ENCODE results near the gene ARID1B. TPM values are rescaled to one million over a fixed set of nuclear protein-coding genes. Genes with fewer than 3 reads are reported as not detected.

Gene ARID1B
- total RNA-seq, 2 donors from 2014 or later: 74.0 to 110 TPM

DNA sequence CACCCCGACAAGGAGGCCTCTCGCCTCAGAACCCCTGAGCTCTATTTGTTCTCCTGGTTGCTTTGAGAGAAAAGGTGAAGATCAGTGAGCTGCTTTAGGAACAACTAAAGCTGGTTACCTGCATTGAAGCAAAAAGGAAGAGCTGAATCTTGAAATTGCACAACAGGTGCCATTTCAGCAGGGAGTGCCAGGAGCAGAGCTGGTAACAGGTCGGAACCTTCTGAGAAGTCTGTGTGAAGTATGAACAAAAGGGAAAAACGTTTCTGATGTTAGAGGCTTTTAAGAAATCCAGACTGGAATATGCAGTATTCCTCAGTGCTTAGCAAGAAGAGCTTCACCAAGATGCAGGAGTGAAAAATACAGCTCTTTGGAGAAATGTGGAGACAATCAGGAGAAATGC, 382.2 kb downstream of the ARID1B start:
- no peaks in the 10 kb centered on the region for H3K27me3 ChIP-seq (ENCODE audit: control insufficient read depth, insufficient read depth, low read length, poor library complexity, severe bottlenecking)
- peak overlapping the region; percentile 37 for H3K4me3 ChIP-seq (ENCODE audit: low read length)
- TF ChIP-seq, protein P1, sequence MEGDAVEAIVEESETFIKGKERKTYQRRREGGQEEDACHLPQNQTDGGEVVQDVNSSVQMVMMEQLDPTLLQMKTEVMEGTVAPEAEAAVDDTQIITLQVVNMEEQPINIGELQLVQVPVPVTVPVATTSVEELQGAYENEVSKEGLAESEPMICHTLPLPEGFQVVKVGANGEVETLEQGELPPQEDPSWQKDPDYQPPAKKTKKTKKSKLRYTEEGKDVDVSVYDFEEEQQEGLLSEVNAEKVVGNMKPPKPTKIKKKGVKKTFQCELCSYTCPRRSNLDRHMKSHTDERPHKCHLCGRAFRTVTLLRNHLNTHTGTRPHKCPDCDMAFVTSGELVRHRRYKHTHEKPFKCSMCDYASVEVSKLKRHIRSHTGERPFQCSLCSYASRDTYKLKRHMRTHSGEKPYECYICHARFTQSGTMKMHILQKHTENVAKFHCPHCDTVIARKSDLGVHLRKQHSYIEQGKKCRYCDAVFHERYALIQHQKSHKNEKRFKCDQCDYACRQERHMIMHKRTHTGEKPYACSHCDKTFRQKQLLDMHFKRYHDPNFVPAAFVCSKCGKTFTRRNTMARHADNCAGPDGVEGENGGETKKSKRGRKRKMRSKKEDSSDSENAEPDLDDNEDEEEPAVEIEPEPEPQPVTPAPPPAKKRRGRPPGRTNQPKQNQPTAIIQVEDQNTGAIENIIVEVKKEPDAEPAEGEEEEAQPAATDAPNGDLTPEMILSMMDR (conservative IDR thresholded peaks at IDR 0.05): no peak
- WGBS, 2 experiments (ENCODE audit: insufficient coverage in 1 of 2, insufficient read length in 1 of 2): 36 to 66% methylated on average over 2 to 4 of the region's 4 CpGs
- Mint-ChIP-seq H3K27me3 (ENCODE audit: insufficient read depth) (no peaks in the 10 kb centered on the region), H3K36me3 (ENCODE audit: low read depth) (peaks cover 8% of the 10 kb centered on the region), H3K27ac (peak overlapping the region; percentile 80), H3K9me3 (no peaks in the 10 kb centered on the region), H3K4me1 (peaks cover 74% of the 10 kb centered on the region), H3K4me3 (peak overlapping the region; percentile 3)
- peak overlapping the region; percentile 5 for H3K27ac ChIP-seq (ENCODE audit: low read depth, low read length)
- peak; percentile 68 for DNase-seq
- peak overlapping the region; percentile 41 for H3K9ac ChIP-seq (ENCODE audit: extremely low read depth, low read length, poor library complexity, severe bottlenecking)
- peaks cover 49% of the 10 kb centered on the region for H3K4me1 ChIP-seq (ENCODE audit: control insufficient read depth, insufficient read depth, low read length)
- H3K36me3 ChIP-seq (ENCODE audit: control insufficient read depth, insufficient read depth, low read length): no peaks in the 10 kb centered on the region
- no peaks in the 10 kb centered on the region for H3K9me3 ChIP-seq (ENCODE audit: control insufficient read depth, low read length)

DNA sequence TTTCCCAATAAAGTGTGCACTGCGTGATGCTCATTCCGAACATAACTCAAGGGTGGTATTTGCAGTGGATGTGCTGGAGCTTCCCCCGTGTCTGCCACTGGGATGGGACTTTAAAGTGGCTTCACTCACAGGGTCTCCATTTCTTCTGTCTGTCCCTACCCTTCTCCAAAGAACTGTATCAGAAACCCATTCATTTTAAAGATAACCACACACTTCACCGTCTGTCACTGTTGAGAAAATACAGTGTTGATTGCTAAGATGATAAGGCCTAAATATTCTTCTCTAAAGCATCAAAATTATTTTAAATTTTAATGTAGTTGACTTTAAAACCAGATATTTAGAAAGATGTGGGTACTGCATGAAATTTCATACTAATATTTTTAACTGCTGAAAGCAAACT, 384.7 kb downstream of the ARID1B start:
- no peaks in the 10 kb centered on the region for H3K9me3 Mint-ChIP-seq
- peaks cover 66% of the 10 kb centered on the region for H3K4me1 Mint-ChIP-seq
- TF ChIP-seq, protein P1 (conservative IDR thresholded peaks at IDR 0.05): no peak
- Histone ChIP-seq H3K27me3 (ENCODE audit: control insufficient read depth, insufficient read depth, low read length, poor library complexity, severe bottlenecking) (no peaks in the 10 kb centered on the region), H3K27ac (ENCODE audit: low read depth, low read length) (no peak overlapping the region), H3K4me3 (ENCODE audit: low read length) (no peak overlapping the region), H3K36me3 (ENCODE audit: control insufficient read depth, insufficient read depth, low read length) (peaks cover 4% of the 10 kb centered on the region), H3K9ac (ENCODE audit: extremely low read depth, low read length, poor library complexity, severe bottlenecking) (no peak overlapping the region), H3K9me3 (ENCODE audit: control insufficient read depth, low read length) (no peaks in the 10 kb centered on the region), H3K4me1 (ENCODE audit: control insufficient read depth, insufficient read depth, low read length) (peaks cover 44% of the 10 kb centered on the region)
- peaks cover 10% of the 10 kb centered on the region for H3K36me3 Mint-ChIP-seq (ENCODE audit: low read depth)
- no peak overlapping the region for H3K4me3 Mint-ChIP-seq
- H3K27ac Mint-ChIP-seq: peak overlapping the region; percentile 28
- H3K27me3 Mint-ChIP-seq (ENCODE audit: insufficient read depth): no peaks in the 10 kb centered on the region
- DNase-seq: no peak
- 82 to 83% methylated on average over 3 of the region's 4 CpGs for WGBS, 2 experiments (ENCODE audit: insufficient coverage in 1 of 2, insufficient read length in 1 of 2)

DNA sequence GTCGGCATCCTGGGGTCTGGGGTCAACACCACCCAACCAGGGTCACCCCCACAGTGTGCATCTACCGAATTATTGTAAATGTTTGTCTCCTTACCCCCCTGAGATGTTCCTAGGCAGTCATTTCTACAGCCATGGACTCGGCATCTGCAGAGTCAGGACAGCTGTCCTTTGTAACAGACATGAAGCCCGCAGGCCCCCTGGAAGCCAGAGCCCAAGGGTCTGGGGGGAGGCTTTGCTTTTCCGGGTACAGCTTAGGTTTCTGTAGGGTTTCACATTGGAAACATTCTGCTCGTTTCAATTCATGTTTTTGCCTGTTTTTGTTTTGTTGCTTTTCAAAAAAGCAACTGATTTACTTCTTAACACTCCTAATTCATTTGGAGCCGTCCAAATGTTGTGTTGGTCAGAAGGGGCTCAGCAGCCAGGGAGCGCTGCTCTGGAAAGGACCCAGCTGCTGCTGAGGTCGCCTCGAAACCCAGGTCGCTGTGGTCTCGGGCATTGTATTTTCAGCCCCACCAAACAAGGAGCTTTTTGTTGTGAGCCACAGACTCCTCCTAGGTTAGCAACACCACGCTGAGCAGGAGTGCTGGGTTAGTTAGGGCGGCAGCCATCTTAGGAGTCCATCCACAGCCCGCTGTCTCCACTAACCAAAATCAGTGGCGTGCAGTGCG, 385.7 kb downstream of the ARID1B start:
- Histone ChIP-seq H3K4me1 (ENCODE audit: control insufficient read depth, insufficient read depth, low read length) (peaks cover 35% of the 10 kb centered on the region), H3K36me3 (ENCODE audit: control insufficient read depth, insufficient read depth, low read length) (peaks cover 14% of the 10 kb centered on the region), H3K9me3 (ENCODE audit: control insufficient read depth, low read length) (no peaks in the 10 kb centered on the region), H3K27ac (ENCODE audit: low read depth, low read length) (peak overlapping the region; percentile 72), H3K9ac (ENCODE audit: extremely low read depth, low read length, poor library complexity, severe bottlenecking) (no peak overlapping the region), H3K4me3 (ENCODE audit: low read length) (no peak overlapping the region), H3K27me3 (ENCODE audit: control insufficient read depth, insufficient read depth, low read length, poor library complexity, severe bottlenecking) (no peaks in the 10 kb centered on the region)
- H3K4me3 Mint-ChIP-seq: no peak overlapping the region
- TF ChIP-seq, protein P1 (conservative IDR thresholded peaks at IDR 0.05): peak; percentile 28
- no peaks in the 10 kb centered on the region for H3K9me3 Mint-ChIP-seq
- no peak for DNase-seq
- peaks cover 57% of the 10 kb centered on the region for H3K4me1 Mint-ChIP-seq
- WGBS, 2 experiments (ENCODE audit: insufficient coverage in 1 of 2, insufficient read length in 1 of 2): 85 to 92% methylated on average over 8 to 17 of the region's 17 CpGs
- H3K36me3 Mint-ChIP-seq (ENCODE audit: low read depth): peaks cover 19% of the 10 kb centered on the region
- H3K27me3 Mint-ChIP-seq (ENCODE audit: insufficient read depth): no peaks in the 10 kb centered on the region
- peak overlapping the region; percentile 89 for H3K27ac Mint-ChIP-seq

All from endodermal cell (in vitro differentiated cells).